ENCODE data around the gene RRAGD. TPM values are rescaled to one million over a fixed set of nuclear protein-coding genes. Genes with fewer than 3 reads are reported as not detected.
A peak's percentile ranks its signal among the peaks of the same experiment; 100 is the strongest.

RRAGD gene
- total and polyA plus RNA-seq, 2 of the 8 experiments (the other 6 are each of a cell fraction or from before 2014, with no cell fraction given) = 7.2 to 30.8 TPM

DNA sequence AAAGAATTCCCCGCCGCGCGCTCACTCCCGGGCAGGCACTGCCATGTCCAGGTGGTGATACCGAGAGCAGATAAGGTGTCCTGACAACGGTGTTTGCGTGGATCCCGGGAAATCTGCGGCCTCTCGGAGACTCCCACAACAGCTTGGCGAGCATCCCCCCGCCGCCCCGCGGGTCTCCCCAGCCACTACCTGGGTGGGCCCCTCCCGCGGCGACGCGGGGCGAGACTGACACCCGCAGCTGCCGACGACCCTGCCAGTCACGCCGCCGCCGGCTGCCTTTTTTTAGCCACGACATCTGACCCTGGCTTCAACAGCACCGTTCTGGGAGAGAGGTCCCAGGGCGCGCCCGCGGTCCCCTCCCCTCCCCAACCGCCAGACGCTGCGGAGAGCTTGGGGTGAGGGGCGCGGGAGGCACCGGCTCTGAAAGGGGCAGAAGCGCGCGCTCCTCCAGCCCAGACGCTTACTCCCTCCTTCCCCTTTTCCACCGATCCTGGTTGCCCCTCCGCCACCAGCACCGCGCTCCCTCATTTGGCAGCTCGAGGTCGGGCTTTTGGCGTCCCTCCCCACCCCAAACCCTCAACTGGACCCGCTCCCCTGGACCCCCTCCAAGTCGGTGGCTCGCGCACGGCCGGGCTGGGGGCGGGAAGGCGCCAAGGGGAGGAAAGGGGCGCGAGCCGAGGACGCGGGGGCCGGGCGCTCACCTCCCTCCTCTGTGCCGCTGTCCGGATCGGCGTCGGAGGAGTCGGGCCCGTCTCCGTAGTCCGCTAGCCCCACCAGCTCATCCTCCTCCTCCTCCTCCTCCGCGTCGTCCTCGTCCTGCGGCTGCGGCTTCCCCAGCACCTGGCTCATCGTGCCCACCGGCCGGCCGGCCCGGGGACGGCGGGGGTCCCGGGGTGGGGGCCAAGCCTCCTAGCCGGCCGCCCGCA is 665 bp downstream of the RRAGD start:
- Histone ChIP-seq H3K27ac (ENCODE audit: low read depth, low read length) (no peak overlapping the region), H3K4ac (replicated peaks; ENCODE audit: insufficient read length, low read depth, low read length) (no peak overlapping the region), H3K27me3 (replicated peaks in 1 of 4; ENCODE audit: control insufficient read depth in 3 of 4, extremely low read depth in 1 of 4, insufficient read depth in 3 of 4, low read length in 3 of 4) (peaks cover 2 to 19% (median 16%) of the 10 kb centered on the region in 4 experiments), H3K23me2 (ENCODE audit: low read depth, low read length) (peaks cover 19% of the 10 kb centered on the region), H3K23ac (ENCODE audit: insufficient read length) (no peak overlapping the region), H2AFZ (ENCODE audit: low read length) (no peak overlapping the region), H3K4me2 (ENCODE audit: insufficient read depth in 1 of 2, low read depth in 2 of 2, low read length in 2 of 2) (peak overlapping the region; percentile 68 to 98), H3K79me1 (ENCODE audit: low read depth, low read length) (no peaks in the 10 kb centered on the region; the same call in 1 of the 2 replicates), H2BK15ac (ENCODE audit: low read length) (peak overlapping the region; percentile 61; the same call in 1 of the 2 replicates), H3K79me2 (ENCODE audit: control insufficient read depth in 1 of 2, insufficient read depth in 2 of 2, low read length in 2 of 2) (peaks cover 0 to 24% of the 10 kb centered on the region in 2 experiments; a peak in 2 of 4 replicates), H4K5ac (ENCODE audit: insufficient read length, low read depth, low read length) (peak overlapping the region; percentile 34), H3K36me3 (ENCODE audit: control insufficient read depth in 2 of 4, insufficient read depth in 4 of 4, low read length in 3 of 4) (no peaks in the 10 kb centered on the region), H3K14ac (ENCODE audit: insufficient read length) (no peak overlapping the region), H2BK5ac (ENCODE audit: low read depth, low read length) (no peak overlapping the region; the same call in 1 of the 2 replicates), H4K8ac (ENCODE audit: extremely low read depth, insufficient read depth, low read length) (peak overlapping the region; percentile 5; the same call in 1 of the 2 replicates), H3K4me1 (replicated peaks in 1 of 4; ENCODE audit: control insufficient read depth in 3 of 4, insufficient read depth in 4 of 4, low read length in 3 of 4) (peaks cover 10 to 13% (median 12%) of the 10 kb centered on the region in 4 experiments; a peak in 6 of 7 replicates), H2BK20ac (ENCODE audit: low read length) (no peak overlapping the region), H2BK120ac (replicated peaks; ENCODE audit: low read depth, low read length) (no peak overlapping the region), H3K9me3 (ENCODE audit: insufficient read depth in 2 of 2, low read depth in 1 of 2, low read length in 1 of 2) (no peaks in the 10 kb centered on the region), H2BK12ac (ENCODE audit: low read depth, low read length) (peak overlapping the region; percentile 42; the same call in 1 of the 2 replicates), H3K4me3 (ENCODE audit: extremely low read depth in 1 of 4, insufficient read depth in 2 of 4, low read depth in 3 of 4, low read length in 4 of 4) (peak overlapping the region; percentile 63 to 98 (median 68)), H4K20me1 (replicated peaks in 1 of 2; ENCODE audit: control insufficient read depth in 1 of 2, insufficient read depth in 2 of 2, low read length in 2 of 2) (no peaks in the 10 kb centered on the region), H4K91ac (replicated peaks; ENCODE audit: insufficient read length, low read length) (no peak overlapping the region), H2AK5ac (ENCODE audit: low read depth, low read length) (no peak overlapping the region), H3K18ac (ENCODE audit: extremely low read depth, low read length) (peak overlapping the region; percentile 80), H3K56ac (replicated peaks; ENCODE audit: insufficient read length, low read depth, low read length) (no peak overlapping the region), H3K9ac (replicated peaks in 1 of 4; ENCODE audit: extremely low read depth in 1 of 4, low read depth in 3 of 4, low read length in 3 of 4) (peak overlapping the region in 3 of 4 experiments; percentile 24 to 39 (median 34); a peak in 5 of 7 replicates)
- WGBS, 2 experiments (ENCODE audit: extremely low coverage in 1 of 2, insufficient coverage in 1 of 2, insufficient read length in 1 of 2, insufficient replicate concordance in 2 of 2, low coverage in 1 of 2, low lambda C conversion rate in 2 of 2, missing lambda C conversion rate in 1 of 2) = 1% methylated on average over 69 of the region's 93 CpGs; no CpG with 5 or more reads in 1 of the 2 experiments
- DNase-seq (ENCODE audit: low read depth in 1 of 2, low spot score in 2 of 2) = peak in 1 of 2 experiments; percentile 78
- ChIA-PET CTCF (ENCODE audit: partially characterized antibody) (interaction anchor here (0.6 to 4.5 kb wide), 13 partner anchors 10 to 435 kb away, joined by 3 to 20 read pairs (median 5); no protein-coding TSS in a partner anchor), POLR2A (ENCODE audit: partially characterized antibody) (interaction anchor here (1.2 to 1.6 kb wide), 4 partner anchors 10 to 228 kb away, joined by 3 read pairs; partner anchors contain the start of gene UBE2J1)
- no peak for FAIRE-seq
- TF ChIP-seq POLR2AphosphoS5 (IDR thresholded peaks at IDR 0.05; ENCODE audit: low read depth, low read length) (0 out of 2 replicates have a peak, but pooled peaks have one; percentile 43), ASH2L (IDR thresholded peaks at IDR 0.05; ENCODE audit: low read length) (peak; percentile 96), TAF1 (IDR thresholded peaks at IDR 0.05; ENCODE audit: low read depth, low read length) (peak; percentile 42; the same call in 1 of the 2 replicates), RBBP5 (IDR thresholded peaks at IDR 0.05; ENCODE audit: borderline replicate concordance, low read depth, low read length) (peak; percentile 98), PHF8 (conservative IDR thresholded peaks at IDR 0.05; ENCODE audit: low read depth, low read length) (0 out of 2 replicates have a peak, but pooled peaks have one; percentile 23), SAP30 (IDR thresholded peaks at IDR 0.05; ENCODE audit: insufficient read depth, insufficient replicate concordance, low read length) (peak; percentile 29), SRF (IDR thresholded peaks at IDR 0.05; ENCODE audit: low read depth, low read length) (no peak), NANOG (IDR thresholded peaks at IDR 0.05; ENCODE audit: insufficient read depth, low read depth, low read length, poor library complexity, severe bottlenecking) (no peak)
- TF ChIP-seq, protein P1, sequence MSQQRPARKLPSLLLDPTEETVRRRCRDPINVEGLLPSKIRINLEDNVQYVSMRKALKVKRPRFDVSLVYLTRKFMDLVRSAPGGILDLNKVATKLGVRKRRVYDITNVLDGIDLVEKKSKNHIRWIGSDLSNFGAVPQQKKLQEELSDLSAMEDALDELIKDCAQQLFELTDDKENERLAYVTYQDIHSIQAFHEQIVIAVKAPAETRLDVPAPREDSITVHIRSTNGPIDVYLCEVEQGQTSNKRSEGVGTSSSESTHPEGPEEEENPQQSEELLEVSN (IDR thresholded peaks at IDR 0.05) = peak; percentile 36; the same call in 1 of the 2 replicates
